Stimulated activated CD4-positive, alpha-beta T cell treated with anti-CD3 and anti-CD28 coated beads, TNF-alpha, amount 100 ng/mL, for 4 hours (primary cell): ENCODE data around the gene KRT77.
"Not testable (repeated sequence)": the region's sequence is repeated elsewhere in the genome, so short reads cannot be mapped to it uniquely, and the experiment has no call there.

Experiments used
- DNase-seq, 3 experiments: peaks; one replicate each; pipeline ENCODE4 v3.0.0-alpha.2; 2020; ENCODE audit warnings: low read depth in 3 of 3

KRT77 gene

DNA sequence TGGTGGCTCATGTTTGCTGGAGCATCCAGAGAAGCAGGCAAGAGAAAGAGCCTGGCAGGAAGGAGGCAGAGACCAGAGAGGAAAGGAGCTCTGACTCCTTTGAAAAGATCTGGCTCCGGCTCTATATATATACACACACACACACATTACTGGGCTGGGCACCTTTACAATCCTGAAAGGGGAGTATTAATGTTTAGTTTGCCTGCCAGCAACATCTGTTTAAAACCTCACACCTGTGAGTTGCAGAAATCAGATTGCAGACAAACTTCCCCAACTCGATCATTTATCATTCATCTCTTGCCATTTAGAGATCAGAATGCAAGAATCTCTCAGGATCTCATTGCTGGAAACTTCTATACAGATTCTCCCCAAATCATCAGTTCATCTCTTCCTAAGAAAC lies at the start of gene KRT77:
TSS of gene KRT77 (minus strand) at position 101 of the 400 bp plus-strand sequence. CDS start at position 11, 90 bp downstream.
- DNase-seq: no peak

DNA sequence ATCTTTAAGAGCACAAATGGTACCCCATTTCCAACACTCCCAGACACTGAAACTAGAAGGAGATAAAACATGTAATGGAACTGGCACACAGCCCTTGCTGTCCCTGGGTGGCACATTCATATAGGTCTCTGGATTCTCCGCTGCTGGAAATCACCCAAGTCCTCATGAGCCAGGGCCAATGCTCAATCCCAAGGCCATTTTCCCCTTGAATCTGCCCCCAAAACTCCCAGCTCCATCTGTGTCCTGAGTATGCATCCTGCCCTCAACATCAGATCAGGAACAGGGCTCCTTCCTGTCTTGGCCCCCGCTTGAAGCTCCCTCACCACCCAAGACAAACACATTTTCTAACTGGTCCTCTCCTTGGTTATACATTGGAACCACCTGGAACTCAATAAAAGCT lies 49.2 kb upstream of the KRT77 start:
- DNase-seq: no peak

DNA sequence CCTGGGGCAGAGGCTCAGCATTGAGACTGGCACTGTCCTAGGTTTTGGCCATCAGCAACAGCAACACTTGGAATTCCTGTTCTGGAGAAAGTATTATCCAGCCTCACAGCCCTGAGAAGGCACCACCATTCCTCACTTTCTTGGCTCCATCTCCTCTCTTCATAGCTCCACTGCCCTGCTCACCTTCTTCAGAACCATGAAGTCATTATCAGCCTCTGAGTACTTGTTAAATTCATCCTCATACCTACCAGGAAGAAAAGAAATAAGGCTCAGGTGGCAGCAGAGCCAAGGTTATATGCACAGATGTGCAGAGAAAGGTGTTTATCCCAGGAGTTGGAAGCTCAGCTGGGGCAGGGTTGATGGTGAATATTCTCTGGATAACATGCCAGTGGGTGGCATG lies 48.5 kb upstream of the KRT77 start:
- DNase-seq: no peak

DNA sequence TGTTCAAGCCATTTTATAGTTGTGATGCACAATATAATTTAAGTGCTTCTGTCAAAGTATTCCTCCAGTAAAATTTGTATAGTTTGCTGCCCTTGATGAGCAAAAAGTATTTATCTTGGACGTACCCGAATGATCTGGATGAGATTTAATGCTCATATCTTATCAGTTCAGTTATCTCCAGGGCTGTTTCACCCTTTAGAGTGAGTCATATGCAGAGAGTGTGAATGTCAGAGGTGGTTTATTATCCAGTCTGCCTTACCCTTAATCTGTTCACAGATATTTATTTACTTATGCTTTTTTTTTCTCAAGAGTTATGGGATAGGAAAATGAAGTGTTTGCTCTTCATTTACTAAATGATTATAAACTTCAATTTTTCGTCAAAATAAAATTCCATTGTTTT lies 47.2 kb upstream of the KRT77 start:
- DNase-seq: not testable (repeated sequence)

DNA sequence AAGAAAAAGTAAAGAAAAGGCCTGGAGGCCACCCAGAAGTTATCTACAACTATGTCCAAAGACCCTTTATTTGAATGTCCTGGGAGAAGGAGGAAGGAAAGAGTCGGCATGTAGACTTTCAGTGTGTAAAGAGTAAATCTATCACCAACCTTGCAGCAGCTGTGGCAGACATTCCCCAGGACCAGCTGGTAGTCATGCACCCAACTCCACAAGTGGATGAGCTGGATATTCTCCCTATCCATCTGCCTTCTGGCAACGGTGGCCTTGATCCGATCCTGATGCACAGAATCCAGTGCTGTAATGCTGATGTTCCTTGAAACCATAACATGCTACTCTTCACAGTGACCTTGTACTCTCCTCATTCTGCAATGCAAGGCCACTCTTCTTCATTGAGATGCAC lies 46.5 kb upstream of the KRT77 start:
- no peak for DNase-seq

DNA sequence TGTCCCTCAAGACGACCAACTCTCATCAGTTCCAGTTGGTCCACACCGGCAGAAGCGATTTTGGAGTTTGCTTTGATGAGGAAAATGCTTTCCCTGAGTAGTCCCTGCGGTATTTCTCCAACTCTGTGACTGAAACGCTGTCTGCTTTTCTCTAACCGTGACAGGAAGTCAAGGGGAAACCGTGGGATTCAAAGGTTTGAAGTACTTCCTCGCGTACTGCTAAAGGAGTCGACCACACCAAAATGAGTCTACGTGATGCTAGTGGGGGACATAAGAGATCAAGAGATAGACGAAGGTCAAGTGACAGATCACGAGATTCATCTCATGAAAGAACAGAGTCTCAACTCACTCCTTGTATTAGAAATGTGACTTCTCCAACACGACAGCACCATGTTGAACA lies 45.3 kb upstream of the KRT77 start:
- DNase-seq: no peak

DNA sequence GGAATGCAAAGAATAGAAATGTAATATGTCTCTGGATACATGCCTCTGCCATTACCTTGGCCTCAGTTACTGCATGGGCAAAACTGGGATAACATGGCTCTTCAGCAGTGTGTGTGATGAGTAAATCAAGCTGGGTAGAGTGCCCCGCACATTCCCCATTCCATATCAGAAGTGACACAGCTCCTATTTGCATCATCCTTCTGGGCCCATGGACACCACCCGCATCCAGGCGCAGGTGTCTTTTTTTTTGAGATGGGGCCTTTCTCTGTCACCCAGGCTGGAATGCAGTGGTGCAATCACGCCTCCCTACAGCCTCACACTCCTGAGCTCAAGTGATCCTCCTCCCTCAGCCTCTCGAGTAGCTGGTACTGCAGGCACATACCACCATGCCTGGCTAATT lies 42.2 kb upstream of the KRT77 start:
- no peak for DNase-seq

DNA sequence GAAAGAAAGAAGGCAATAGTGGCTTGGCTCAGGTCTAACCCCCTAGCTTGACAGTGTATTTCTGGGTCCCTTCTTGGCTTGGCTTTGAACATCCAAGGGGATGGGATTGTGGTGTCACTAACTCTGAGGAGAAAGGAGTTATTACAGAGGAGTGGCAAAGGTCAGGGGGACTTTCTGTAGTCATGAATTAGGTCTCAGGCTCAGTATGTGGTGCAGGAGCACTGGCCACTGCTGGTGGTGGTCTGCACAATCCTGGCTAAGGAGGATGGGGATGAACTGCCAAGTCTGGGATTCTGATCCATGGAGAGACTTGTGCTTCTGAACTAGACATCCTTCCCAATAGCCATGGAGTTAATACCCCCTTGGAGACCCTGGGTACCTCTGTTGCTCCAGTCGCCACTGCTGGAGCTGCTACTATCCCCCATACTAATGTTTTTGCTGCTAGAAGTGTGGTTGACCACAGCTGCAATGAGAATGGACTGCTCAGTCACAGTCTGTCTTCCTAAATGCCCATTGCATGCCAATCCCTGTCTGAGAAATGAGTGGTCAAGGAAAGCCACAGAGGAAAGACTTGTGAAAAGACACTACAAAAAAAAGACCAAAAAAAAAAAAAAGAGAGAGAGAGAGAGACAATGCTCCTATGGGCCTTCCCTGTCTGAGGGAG lies 41.3 kb upstream of the KRT77 start:
- no peak for DNase-seq

DNA sequence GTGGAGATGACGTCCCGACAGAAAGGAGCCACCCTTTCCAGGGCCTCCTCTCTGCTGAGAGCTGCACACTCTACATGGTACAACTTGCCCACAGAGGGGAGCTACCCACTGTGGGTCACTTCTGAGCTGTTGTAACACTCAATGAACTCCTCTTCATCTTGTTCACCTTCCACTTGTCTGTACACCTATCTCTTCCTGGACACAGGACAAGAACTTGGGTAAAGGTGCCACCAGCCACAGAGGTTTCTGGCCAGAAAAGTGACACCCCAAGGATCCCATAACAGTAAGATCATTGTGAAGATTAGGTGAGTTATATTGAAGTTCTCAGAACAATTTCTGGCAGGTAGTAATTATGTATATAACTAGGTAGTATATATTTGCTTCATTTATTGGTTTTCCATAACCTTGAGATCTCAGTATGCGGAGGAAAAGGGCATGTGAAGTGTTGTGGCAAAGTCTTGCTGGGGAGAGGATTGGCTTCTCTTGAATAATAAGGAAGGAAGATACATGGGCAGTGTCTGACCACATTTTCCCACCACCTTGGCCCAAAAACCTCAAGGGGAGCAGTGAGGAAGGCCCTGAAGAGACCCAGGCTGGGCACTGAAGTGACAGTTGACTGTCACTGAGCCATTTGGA lies 39.6 kb upstream of the KRT77 start:
- DNase-seq: no peak

DNA sequence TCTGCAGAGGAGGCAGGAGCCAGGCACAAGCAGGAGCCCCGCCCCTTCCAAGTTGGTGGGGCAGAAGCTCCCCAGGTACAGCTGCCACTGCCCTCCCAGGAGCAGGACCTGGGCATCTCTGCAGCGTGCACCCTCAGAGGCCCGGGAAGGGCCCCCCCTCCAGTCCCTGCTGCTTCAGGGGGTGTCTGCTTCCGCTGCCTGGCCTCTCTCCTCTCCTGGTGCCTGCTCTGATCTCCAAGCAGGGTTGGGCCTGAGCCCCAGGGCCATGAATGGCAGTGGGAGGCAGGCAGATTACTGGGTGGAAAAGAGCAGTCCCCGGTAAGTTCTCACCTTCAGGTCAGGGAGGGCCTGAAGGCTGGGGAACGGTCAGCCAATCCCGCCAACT lies 38.9 kb upstream of the KRT77 start:
- no peak for DNase-seq

DNA sequence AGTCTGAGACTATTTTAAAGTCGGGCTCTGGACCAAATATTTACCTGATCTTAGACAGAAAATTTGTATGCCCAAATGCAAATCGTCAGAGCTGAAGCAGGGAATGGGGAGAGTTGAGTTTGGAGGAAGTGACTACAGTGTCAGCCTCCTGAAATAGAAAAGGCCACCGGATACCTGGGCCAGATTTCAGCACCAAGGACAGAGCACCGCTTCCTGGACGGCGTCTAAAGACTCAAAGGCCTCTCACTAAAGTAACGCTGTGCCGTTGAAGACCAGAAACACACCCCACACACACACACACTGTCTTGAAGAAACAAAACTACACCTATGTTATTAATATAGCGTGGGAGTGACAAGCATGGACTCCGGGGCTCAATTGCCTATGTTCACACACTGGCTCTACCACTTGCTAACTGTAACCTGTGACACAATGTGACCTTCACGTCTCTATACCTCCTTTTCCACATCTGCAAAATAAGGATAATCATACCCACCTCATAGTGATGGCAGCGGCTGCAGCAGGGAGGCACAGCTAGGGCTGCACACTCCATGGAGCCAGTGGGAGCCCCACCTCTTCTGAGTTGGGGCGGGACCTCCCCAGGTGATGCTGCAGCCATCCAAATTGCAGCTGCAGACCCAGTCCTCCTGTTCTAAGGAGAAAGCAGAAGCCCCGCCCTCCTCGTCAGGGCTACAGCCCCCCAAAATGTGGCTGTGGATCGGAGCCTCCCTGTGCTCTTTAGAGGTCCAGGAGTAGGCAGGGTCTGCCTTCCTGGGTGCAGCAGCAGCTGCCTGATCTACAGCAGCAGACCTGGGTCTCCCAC lies 38.3 kb upstream of the KRT77 start:
- DNase-seq: peak; percentile 10 to 36 (median 28)

DNA sequence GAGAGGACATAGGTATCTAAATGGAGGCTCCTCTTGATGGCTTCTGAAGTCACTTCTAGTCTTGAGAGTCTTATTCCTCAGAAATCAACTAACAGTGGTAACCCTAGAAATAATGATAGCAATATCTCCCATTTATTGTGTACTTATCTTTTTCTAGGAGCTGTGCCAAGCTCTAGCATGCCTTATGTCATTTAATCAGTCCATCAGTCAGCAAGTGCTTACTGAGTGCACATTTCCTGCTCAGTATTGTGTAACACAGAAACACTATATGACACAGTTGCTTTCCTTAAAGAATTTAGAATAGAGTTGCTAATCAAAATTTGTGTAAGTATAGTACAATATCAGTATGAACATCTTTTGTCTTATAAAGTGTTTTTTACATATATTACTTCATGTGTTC lies 37.3 kb upstream of the KRT77 start:
- no peak for DNase-seq

DNA sequence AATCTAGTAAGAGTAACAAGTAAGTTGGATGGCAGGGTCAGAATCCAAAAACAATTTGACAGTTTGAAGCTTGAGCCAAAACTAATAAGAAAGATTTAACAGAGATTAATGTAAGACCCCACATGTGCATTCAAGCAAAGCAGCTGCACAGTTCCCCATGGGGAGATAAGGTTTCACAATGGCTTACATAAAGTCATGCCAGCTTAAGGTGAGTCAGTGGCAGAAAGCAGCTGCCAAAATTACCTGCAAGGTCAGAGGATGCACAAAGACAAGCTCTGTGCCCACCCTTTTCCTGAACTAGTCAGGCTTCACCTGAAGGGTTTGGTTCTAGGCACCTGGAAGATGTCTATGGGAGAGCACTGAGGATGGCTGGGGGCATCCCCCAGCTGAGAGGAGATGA lies 36.6 kb upstream of the KRT77 start:
- no peak for DNase-seq

DNA sequence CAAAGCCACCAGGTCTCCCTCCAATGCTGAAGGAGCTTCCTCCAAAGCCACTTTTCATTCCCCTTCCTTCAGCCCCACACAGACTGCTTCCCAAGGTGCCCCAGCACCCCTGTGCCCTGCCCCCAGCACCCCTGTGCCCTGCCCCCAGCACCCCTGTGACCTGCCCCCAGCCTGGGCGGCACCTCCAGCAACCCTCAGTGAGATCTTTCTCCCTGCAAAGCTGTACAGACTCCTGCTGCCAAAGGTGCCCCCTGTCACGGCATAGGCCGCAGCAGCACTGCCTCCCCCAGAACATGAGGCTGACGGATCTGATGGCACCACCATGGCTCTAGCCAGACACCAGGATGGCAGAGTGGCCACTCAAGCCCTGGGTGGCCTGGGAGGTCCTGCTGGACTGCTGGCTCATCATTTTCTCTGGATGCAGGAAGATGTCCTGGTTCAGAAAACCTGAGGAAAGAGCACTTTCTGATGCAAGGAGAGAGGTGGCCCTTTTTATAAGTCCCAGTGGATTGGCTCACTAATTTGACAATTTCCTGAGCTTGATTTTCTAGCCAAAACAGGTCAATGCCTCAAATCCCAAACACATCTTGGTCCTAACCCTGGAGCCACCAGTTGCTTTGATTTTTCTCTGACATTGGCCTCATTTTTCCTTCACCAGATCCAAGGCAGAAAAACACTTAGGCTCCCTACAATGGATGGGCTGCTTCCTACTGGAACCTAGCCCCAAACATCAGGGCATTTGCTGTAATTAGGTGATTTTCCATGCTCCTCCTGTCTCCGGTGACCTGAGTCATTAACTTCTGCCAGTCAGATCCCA lies 32.7 kb upstream of the KRT77 start:
- DNase-seq: no peak

DNA sequence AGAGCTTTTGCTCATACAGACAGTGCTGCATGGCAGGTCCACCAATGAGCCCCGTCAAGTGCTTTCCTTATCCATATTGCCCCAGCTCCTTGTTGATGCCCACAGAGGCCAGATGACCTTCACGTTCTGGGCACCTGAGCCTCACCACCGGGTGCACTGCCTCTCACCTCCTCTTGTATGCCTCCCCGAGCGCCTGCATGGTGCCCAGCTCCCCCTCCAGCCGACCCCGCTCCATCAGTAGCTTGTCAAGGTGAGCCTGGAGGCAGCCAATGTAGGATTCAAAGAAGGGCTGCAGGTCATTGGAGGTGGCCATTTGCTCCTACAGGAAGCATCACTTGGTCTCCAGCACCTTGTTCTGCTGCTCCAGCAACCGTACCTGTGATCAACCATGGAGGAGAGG lies 31.8 kb upstream of the KRT77 start:
- no peak for DNase-seq

DNA sequence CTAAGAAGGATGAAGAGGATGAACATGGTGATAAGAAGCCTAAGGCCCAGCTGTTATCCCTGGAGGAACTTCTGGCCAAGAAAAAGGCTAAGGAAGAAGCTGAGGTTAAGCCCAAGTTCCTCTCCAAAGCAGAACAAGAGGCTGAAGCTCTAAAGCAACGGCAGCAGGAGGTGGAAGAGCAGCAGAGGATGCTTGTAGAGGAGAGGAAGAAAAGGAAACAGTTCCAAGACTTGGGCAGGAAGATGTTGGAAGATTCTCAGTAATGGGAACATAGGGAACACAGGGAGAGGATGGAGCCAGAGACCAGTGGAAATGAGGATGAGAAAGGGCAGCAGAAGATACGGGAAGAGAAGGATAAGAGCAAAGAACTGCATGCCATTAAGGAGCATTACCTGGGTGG lies 27.5 kb upstream of the KRT77 start:
- DNase-seq: no peak

DNA sequence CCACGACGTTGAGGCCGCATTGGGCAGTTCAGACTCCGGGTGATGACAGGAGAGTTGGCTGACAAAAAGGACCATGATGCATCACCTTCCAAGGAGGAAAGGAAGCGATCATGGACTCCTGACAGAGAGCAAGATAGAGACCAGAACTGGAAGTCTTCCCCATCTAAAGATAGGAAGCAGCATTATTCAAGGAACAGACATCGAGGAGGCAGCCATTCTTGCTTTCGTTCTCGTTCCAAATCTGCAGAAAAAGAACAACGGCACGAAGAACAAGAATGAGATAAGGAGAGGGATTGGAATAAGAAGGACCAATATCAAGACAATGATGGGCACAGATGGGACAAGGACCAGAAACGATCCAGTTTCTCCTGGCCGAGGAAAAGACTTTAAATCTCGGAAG lies 27.1 kb upstream of the KRT77 start:
- DNase-seq: no peak

DNA sequence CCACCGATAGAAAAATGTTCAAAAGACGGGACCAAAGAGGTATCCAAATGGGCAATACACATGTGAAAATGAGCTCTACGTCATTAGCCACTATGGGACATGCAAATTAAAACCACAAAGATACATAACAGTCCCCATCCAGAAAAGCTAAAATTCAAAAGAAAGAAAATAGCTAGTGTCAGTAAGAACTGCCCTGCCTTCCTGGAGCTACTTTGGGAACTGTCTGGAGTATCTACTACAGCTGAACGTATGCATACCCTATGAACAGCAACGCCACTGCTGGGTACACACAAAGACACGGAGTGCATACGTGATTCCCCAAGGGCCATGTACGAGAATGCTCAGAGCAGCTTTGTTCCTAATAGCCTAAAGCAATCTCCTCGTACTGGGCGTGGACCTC lies 25.8 kb upstream of the KRT77 start:
- DNase-seq: no peak

DNA sequence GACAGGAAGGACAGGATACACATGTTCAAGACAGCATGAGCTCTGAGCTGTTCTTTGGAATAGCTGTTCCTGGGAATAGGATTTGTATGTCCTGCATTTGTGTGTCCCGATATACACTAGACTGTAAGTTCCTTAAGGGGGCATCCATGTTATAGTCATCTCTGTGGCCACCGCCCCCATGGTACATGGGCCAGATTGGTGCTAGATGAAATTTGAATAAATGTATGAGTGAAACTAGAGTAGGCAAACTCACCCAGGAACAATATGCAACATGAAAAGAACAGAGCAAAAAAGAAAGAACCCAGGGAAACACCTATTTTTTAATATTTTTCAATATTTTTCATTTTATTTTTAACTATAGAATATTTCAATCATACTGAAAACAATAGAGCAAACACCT lies 25.1 kb upstream of the KRT77 start:
- DNase-seq: no peak

DNA sequence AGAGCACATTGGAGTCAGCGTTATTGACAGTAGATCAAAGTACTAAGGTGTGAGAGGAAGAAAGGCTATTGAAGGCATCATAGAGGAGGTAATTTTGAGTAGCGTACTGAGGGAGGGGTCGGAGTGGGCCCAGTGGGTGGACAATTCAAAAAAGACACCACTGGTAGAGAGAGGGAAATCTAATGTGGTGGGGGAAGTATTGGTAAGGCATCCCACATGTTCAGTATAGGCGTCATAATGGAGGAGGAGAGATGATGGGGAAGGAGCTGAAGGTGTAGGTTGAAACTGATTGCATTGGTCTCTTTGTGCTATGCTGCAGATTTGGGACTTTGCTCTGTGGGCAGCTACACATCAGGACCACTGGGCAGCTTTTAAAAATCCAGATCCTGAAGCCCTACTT lies 23.7 kb upstream of the KRT77 start:
- DNase-seq: no peak

DNA sequence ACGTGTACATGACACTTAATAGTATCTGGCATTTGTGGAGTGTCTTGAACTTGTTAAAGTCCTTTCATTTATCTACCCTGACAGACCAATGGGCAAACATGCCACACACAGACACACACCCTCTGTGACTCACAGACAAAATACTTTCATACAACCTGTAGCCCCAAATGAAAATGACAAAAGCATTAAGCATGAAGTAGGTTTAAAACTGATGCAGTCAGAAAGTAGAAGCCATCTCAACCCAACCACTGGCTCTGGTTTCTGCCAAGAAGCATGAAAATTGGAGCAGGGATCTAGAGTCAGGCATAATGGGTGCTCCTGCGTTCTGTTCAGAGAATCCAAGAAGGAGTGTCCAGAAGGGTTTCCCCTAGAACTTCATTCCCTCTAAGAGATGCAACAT lies 23.1 kb upstream of the KRT77 start:
- DNase-seq: no peak

DNA sequence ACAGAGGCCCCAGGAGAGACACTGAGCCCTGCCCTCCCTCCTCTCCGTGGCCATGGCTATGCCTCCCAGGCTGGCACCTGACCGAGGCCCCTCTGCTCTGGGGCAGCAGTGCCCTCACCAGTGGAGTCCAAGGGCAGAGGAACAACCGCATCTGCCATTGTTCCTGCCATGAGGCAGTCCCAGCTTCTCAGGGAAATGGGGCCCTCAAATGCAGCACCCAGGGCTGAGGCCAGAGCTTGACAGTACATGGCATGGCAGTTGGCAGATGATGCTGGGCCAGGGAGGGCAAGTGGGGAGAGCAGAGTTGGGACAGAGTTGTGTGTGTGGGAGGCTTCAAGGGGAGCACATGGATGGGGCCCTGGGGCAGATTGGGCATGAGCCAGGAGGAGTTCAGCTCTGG lies 21.1 kb upstream of the KRT77 start:
- DNase-seq: no peak
